K562 (cell line): ENCODE results near the gene CCDC9. TPM values are rescaled to one million over a fixed set of nuclear protein-coding genes. Genes with fewer than 3 reads are reported as not detected.

ENCODE experiments used
- ARHGAP35 ChIP-seq: fragments of 450-650 bp; IDR thresholded peaks from 2 replicates; pipeline ENCODE4 v1.6.1; 2018; ENCODE audit not compliant: partially characterized antibody
- DACH1 ChIP-seq: fragments of 450-650 bp; IDR thresholded peaks from 2 replicates; pipeline ENCODE4 v1.6.1; 2018; ENCODE audit not compliant: partially characterized antibody
- DNMT1 ChIP-seq: fragments of 450-650 bp; IDR thresholded peaks from 2 replicates; pipeline ENCODE4 v1.6.1; 2016; ENCODE audit warnings: antibody characterized with exemption, mild to moderate bottlenecking
- ELK3 ChIP-seq: fragments of 450-650 bp; formaldehyde crosslinking; IDR thresholded peaks from 2 replicates; pipeline ENCODE4 v1.4.0; 2020; ENCODE audit warnings: mild to moderate bottlenecking
- EP400 ChIP-seq: fragments of 450-650 bp; IDR thresholded peaks from 2 replicates; pipeline ENCODE4 v1.6.1; 2017; ENCODE audit warnings: antibody characterized with exemption, mild to moderate bottlenecking, moderate library complexity
- FOSL1 ChIP-seq: fragments of 200-800 bp; sonication (Bioruptor generic); conservative IDR thresholded peaks from 2 replicates; pipeline ENCODE4 v1.6.1; 2016; ENCODE audit warnings: missing genetic modification characterization, missing compliant biosample characterization
- KDM1A ChIP-seq, 2 experiments: fragments of 450-650 bp; IDR thresholded peaks; 2 replicates each; pipeline ENCODE4 v1.6.1; 2016; ENCODE audit warnings: mild to moderate bottlenecking in 2 of 2
- MYC ChIP-seq, 2 experiments: fragments of 250-450 bp in 1 of 2; sonication (Bioruptor Pico) in 1 of 2; IDR thresholded peaks; 2 replicates each; pipeline versions ENCODE4 v1.5.1 to v1.6.1; 2012 to 2021; ENCODE audit warnings: low read depth in 2 of 2, borderline replicate concordance in 1 of 2, improper control_type of control experiment in 1 of 2, low read length in 1 of 2, mild to moderate bottlenecking in 1 of 2, moderate library complexity in 1 of 2
- NCOR1 ChIP-seq: fragments of 450-650 bp; IDR thresholded peaks from 2 replicates; pipeline ENCODE4 v1.6.1; 2016; ENCODE audit warnings: mild to moderate bottlenecking, moderate library complexity
- NFATC3 ChIP-seq: fragments of 450-650 bp; IDR thresholded peaks from 2 replicates; pipeline ENCODE4 v1.6.1; 2017; ENCODE audit warnings: mild to moderate bottlenecking
- RAD21 ChIP-seq, 2 experiments: fragments of 250-450 bp in 1 of 2; fragments of 450-650 bp in 1 of 2; sonication (Bioruptor Pico) in 1 of 2; formaldehyde crosslinking in 1 of 2; IDR thresholded peaks in 1 of 2; conservative IDR thresholded peaks in 1 of 2; 2 replicates each; pipeline versions ENCODE4 v1.4.0 to v1.8.0; 2020 to 2022; ENCODE audit warnings: mild to moderate bottlenecking in 2 of 2, moderate library complexity in 1 of 2
- SMARCA5 ChIP-seq: fragments of 450-650 bp; IDR thresholded peaks from 2 replicates; pipeline ENCODE4 v1.6.1; 2016
- SMARCE1 ChIP-seq: fragments of 450-650 bp; IDR thresholded peaks from 2 replicates; pipeline ENCODE4 v1.7.1; 2016; ENCODE audit warnings: mild to moderate bottlenecking
- STAG1 ChIP-seq: sonication (generic); formaldehyde crosslinking; IDR thresholded peaks from 2 replicates; pipeline ENCODE4 v1.5.0; 2020; ENCODE audit warnings: missing genetic modification reagents, borderline replicate concordance
- USF2 ChIP-seq: sonication (generic); formaldehyde crosslinking; IDR thresholded peaks from 2 replicates; pipeline ENCODE4 v1.5.0; 2020; ENCODE audit warnings: missing genetic modification reagents
- ZBTB17 ChIP-seq: fragments of 450-650 bp; formaldehyde crosslinking; IDR thresholded peaks from 2 replicates; pipeline ENCODE4 v1.4.0; 2020; ENCODE audit warnings: mild to moderate bottlenecking
- ZC3H11A ChIP-seq: IDR thresholded peaks from 2 replicates; pipeline ENCODE4 v1.6.1; 2012; ENCODE audit warnings: low read depth, low read length, improper control_type of control experiment
- ZNF24 ChIP-seq: fragments of 450-650 bp; IDR thresholded peaks from 2 replicates; pipeline ENCODE4 v1.6.1; 2016
- polyA plus RNA-seq, 8 experiments: library from polyadenylated mRNA; depleted of rRNA in 4 of 8; stranded (reverse) in 5 of 8; unstranded in 3 of 8; fragments of >200 nt; fragmentation: Nextera tagmentation in 2 of 8; fragmentation: Illumina TruSeq in 1 of 8; extraction: Ambion mirVana in 2 of 8; extraction: Trizol in 1 of 8; gene quantifications; 2 replicates each; pipeline versions ENCODE4 v1.2.1 to v1.2.3, GENCODE V29; 2011 to 2014; ENCODE audit warnings: inconsistent platforms in 1 of 8, missing spikeins in 1 of 8
- total RNA-seq, 7 experiments: library from RNA; depleted of rRNA in 6 of 7; stranded (reverse); fragments of >200 nt in 6 of 7; fragmentation: Illumina TruSeq in 2 of 7; extraction: Trizol in 2 of 7; gene quantifications; 2 replicates each; pipeline versions ENCODE4 v1.2.1 to v1.2.3, GENCODE V29; 2011 to 2021; ENCODE audit warnings: low replicate concordance in 1 of 7
- TF ChIP-seq, protein P1 (sequence below): sonication (generic); formaldehyde crosslinking; IDR thresholded peaks from 2 replicates; pipeline ENCODE4 v1.8.0; 2022; ENCODE audit warnings: mild to moderate bottlenecking, missing genetic modification reagents
- TF ChIP-seq, protein P2 (sequence below): fragments of 450-650 bp; IDR thresholded peaks from 2 replicates; pipeline ENCODE4 v1.6.1; 2017; ENCODE audit warnings: antibody characterized with exemption

Gene CCDC9
- total and polyA plus RNA-seq, 9 of the 15 experiments (the other 6 are each of a cell fraction or from before 2014, with no cell fraction given), result 0.23 to 38.6 (median 8.4) TPM

- TF ChIP-seq, protein P1, sequence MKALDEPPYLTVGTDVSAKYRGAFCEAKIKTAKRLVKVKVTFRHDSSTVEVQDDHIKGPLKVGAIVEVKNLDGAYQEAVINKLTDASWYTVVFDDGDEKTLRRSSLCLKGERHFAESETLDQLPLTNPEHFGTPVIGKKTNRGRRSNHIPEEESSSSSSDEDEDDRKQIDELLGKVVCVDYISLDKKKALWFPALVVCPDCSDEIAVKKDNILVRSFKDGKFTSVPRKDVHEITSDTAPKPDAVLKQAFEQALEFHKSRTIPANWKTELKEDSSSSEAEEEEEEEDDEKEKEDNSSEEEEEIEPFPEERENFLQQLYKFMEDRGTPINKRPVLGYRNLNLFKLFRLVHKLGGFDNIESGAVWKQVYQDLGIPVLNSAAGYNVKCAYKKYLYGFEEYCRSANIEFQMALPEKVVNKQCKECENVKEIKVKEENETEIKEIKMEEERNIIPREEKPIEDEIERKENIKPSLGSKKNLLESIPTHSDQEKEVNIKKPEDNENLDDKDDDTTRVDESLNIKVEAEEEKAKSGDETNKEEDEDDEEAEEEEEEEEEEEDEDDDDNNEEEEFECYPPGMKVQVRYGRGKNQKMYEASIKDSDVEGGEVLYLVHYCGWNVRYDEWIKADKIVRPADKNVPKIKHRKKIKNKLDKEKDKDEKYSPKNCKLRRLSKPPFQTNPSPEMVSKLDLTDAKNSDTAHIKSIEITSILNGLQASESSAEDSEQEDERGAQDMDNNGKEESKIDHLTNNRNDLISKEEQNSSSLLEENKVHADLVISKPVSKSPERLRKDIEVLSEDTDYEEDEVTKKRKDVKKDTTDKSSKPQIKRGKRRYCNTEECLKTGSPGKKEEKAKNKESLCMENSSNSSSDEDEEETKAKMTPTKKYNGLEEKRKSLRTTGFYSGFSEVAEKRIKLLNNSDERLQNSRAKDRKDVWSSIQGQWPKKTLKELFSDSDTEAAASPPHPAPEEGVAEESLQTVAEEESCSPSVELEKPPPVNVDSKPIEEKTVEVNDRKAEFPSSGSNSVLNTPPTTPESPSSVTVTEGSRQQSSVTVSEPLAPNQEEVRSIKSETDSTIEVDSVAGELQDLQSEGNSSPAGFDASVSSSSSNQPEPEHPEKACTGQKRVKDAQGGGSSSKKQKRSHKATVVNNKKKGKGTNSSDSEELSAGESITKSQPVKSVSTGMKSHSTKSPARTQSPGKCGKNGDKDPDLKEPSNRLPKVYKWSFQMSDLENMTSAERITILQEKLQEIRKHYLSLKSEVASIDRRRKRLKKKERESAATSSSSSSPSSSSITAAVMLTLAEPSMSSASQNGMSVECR (CRISPR knock-in tag), result no peak
- TF ChIP-seq ARHGAP35 (no peak), USF2 (CRISPR knock-in tag) (0 out of 2 replicates have a peak, but pooled peaks have one; percentile 13), ELK3 (CRISPR knock-in tag) (no peak), ZBTB17 (0 out of 2 replicates have a peak, but pooled peaks have one; percentile 39), DNMT1 (peak; percentile 72; the same call in 1 of the 2 replicates), ZC3H11A (no peak), NFATC3 (0 out of 2 replicates have a peak, but pooled peaks have one; percentile 53), RAD21 (CRISPR knock-in tag; conservative IDR thresholded peaks at IDR 0.05 in 1 of 2, IDR thresholded peaks at IDR 0.05 in 1 of 2) (peak in 1 of 2 experiments; percentile 28; a peak in 2 of 4 replicates), NCOR1 (peak; percentile 41), SMARCE1 (peak; percentile 37; the same call in 1 of the 2 replicates), FOSL1 (tag) (peak; percentile 50; the same call in 1 of the 2 replicates), DACH1 (peak; percentile 49), ZNF24 (no peak), SMARCA5 (peak; percentile 94), STAG1 (CRISPR knock-in tag) (no peak), KDM1A (IDR thresholded peaks at IDR 0.05) (peak; percentile 83 to 86), MYC (IDR thresholded peaks at IDR 0.05; ENCODE audit: low read depth, low read length) (peak; percentile 60), MYC (CRISPR knock-in tag; IDR thresholded peaks at IDR 0.05; ENCODE audit: borderline replicate concordance, low read depth) (no peak), EP400 (peak; percentile 67; the same call in 1 of the 2 replicates)
- TF ChIP-seq, protein P2, sequence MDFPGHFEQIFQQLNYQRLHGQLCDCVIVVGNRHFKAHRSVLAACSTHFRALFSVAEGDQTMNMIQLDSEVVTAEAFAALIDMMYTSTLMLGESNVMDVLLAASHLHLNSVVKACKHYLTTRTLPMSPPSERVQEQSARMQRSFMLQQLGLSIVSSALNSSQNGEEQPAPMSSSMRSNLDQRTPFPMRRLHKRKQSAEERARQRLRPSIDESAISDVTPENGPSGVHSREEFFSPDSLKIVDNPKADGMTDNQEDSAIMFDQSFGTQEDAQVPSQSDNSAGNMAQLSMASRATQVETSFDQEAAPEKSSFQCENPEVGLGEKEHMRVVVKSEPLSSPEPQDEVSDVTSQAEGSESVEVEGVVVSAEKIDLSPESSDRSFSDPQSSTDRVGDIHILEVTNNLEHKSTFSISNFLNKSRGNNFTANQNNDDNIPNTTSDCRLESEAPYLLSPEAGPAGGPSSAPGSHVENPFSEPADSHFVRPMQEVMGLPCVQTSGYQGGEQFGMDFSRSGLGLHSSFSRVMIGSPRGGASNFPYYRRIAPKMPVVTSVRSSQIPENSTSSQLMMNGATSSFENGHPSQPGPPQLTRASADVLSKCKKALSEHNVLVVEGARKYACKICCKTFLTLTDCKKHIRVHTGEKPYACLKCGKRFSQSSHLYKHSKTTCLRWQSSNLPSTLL, result peak; percentile 67; the same call in 1 of the 2 replicates
These were observed 26.0 kb upstream of the CCDC9 start (continued) for GRCh38 chr19:47230054-47230920.
